Right cardiac atrium (tissue), 5 donors: ENCODE data around the gene COP1. TPM values are rescaled to one million over a fixed set of nuclear protein-coding genes. Genes with fewer than 3 reads are reported as not detected.
"Not testable (repeated sequence)": the region's sequence is repeated elsewhere in the genome, so short reads cannot be mapped to it uniquely, and the experiment has no call there.

ENCODE experiments used
- ATAC-seq, 2 donors: fragments of 200-7000 bp; cut with Tn5 transposase; one replicate each; pipeline versions ENCODE4 v1.8.0 to v1.9.1; 2020; ENCODE audit warnings: moderate library complexity in 2 of 2, mild to moderate bottlenecking in 1 of 2
- DNase-seq, 3 donors: peaks; one replicate each; pipeline ENCODE4 v3.0.0-alpha.2; 2020
- H3K27ac ChIP-seq: one replicate; pipeline ENCODE4 v1.5.1; 2013; ENCODE audit warnings: mild to moderate bottlenecking, low read length, control low read depth, moderate library complexity
- H3K27me3 ChIP-seq: one replicate; pipeline ENCODE4 v1.6.1; 2013; ENCODE audit not compliant: control insufficient read depth, insufficient read depth
- H3K4me1 ChIP-seq: one replicate; pipeline ENCODE4 v1.6.1; 2013; ENCODE audit warnings: low read length; ENCODE audit not compliant: control insufficient read depth, insufficient read depth
- H3K4me3 ChIP-seq: one replicate; pipeline ENCODE4 v1.5.1; 2013; ENCODE audit warnings: low read length, control low read depth
- H3K9me3 ChIP-seq: one replicate; pipeline ENCODE4 v1.6.1; 2013; ENCODE audit warnings: low read length; ENCODE audit not compliant: control insufficient read depth
- WGBS: extraction: QIAGEN DNeasy Blood & Tissue Kit; methylation state at CpG from one replicate; pipeline ENCODE4 v1.1.7; 2013; 5-methylcytosine and 5-hydroxymethylcytosine counted together
- intact Hi-C, 4 donors: fragments of 100-400 bp; cut with DNase I; formaldehyde crosslinking; loops; one replicate each; pipeline versions ENCODE4 v1.11.0 to v1.14.0; 2022 to 2023
- polyA plus RNA-seq: library from polyadenylated mRNA; stranded (reverse); fragments of 200-250 nt; gene quantifications from one replicate; pipeline ENCODE4 v1.2.3, GENCODE V29; 2013
- total RNA-seq, 4 donors: library from RNA; stranded (reverse); fragmentation: NEBNext Ultra II Directional; extraction: Animal tissue kit (Norgen Biotek cat#: 25700); gene quantifications; one replicate each; pipeline ENCODE4 v1.2.1, GENCODE V29; 2021
- donor health status: healthy with polysubstance abuse.
- donor health status: DM: no; HTN: yes; CAD: no.
- donor health status: DM: no; HTN: no; CAD: no.
- donor health status: DM: no; HTN: yes; CAD: no; lungs with severe emphysema.
- donor health status: DM: yes; HTN: yes; CAD: no.

Gene COP1
- total and polyA plus RNA-seq, 5 donors, result 23.1 to 26.0 (median 23.3) TPM

- Histone ChIP-seq H3K9me3 (no peaks in the 10 kb centered on the region), H3K27me3 (no peaks in the 10 kb centered on the region), H3K4me1 (no peaks in the 10 kb centered on the region), H3K27ac (no peak overlapping the region), H3K4me3 (no peak overlapping the region)
- intact Hi-C loops, result no loop called here
- DNase-seq (no peak), ATAC-seq (no peak)
Measured at GRCh38 chr1:176043537-176043936, 163.5 kb downstream of the COP1 start.

- WGBS, result 52% methylated on average over 2 of the region's 2 CpGs
- no peaks in the 10 kb centered on the region for H3K9me3 ChIP-seq
- H3K4me3 ChIP-seq, result no peak overlapping the region
- no peak overlapping the region for H3K27ac ChIP-seq
- H3K27me3 ChIP-seq, result no peaks in the 10 kb centered on the region
- no peaks in the 10 kb centered on the region for H3K4me1 ChIP-seq
- intact Hi-C loops, result no loop called here
- ATAC-seq, result no peak
- DNase-seq, result no peak
Measured at GRCh38 chr1:176033881-176034280, 173.2 kb downstream of the COP1 start.

- intact Hi-C loops, result no loop called here
- no peaks in the 10 kb centered on the region for H3K9me3 ChIP-seq
- H3K27me3 ChIP-seq, result no peaks in the 10 kb centered on the region
- no peak for ATAC-seq
- H3K4me1 ChIP-seq, result no peaks in the 10 kb centered on the region
- no peak overlapping the region for H3K27ac ChIP-seq
- H3K4me3 ChIP-seq, result no peak overlapping the region
- 82% methylated on average over 1 of the region's 1 CpG for WGBS
- no peak for DNase-seq
Measured at GRCh38 chr1:176033474-176033873, 173.6 kb downstream of the COP1 start.

GRCh38 chr1:176032040-176032645 lies 174.9 kb downstream of the COP1 start:
- Histone ChIP-seq H3K4me1 (no peaks in the 10 kb centered on the region), H3K9me3 (no peaks in the 10 kb centered on the region), H3K4me3 (no peak overlapping the region), H3K27me3 (no peaks in the 10 kb centered on the region), H3K27ac (no peak overlapping the region)
- intact Hi-C loops, result no loop called here
- ATAC-seq (no peak), DNase-seq (no peak)
- WGBS, result 94% methylated on average over 2 of the region's 2 CpGs

GRCh38 chr1:176029609-176030008 lies 177.5 kb downstream of the COP1 start:
- Histone ChIP-seq H3K27ac (no peak overlapping the region), H3K9me3 (no peaks in the 10 kb centered on the region), H3K27me3 (no peaks in the 10 kb centered on the region), H3K4me3 (no peak overlapping the region), H3K4me1 (no peaks in the 10 kb centered on the region)
- ATAC-seq (no peak), DNase-seq (no peak)
- 98% methylated on average over 2 of the region's 2 CpGs for WGBS
- intact Hi-C loops, result no loop called here

- intact Hi-C loops, result no loop called here
- no peak for ATAC-seq
Measured at GRCh38 chr1:176029155-176029554, 177.9 kb downstream of the COP1 start.

GRCh38 chr1:176027934-176028333 lies 179.2 kb downstream of the COP1 start:
- DNase-seq, intact Hi-C loops, H3K4me1 ChIP-seq, H3K4me3 ChIP-seq, H3K9me3 ChIP-seq, ATAC-seq, H3K27me3 ChIP-seq, H3K27ac ChIP-seq: not testable (repeated sequence)
- 87% methylated on average over 4 of the region's 4 CpGs for WGBS

More at GRCh38 chr1:176029155-176029554, 177.9 kb downstream of the COP1 start:
- no peak for DNase-seq
- Histone ChIP-seq H3K27ac (no peak overlapping the region), H3K4me1 (no peaks in the 10 kb centered on the region), H3K4me3 (no peak overlapping the region), H3K9me3 (no peaks in the 10 kb centered on the region), H3K27me3 (no peaks in the 10 kb centered on the region)

GRCh38 chr1:176022574-176022973 lies 184.5 kb downstream of the COP1 start:
- WGBS, result 75% methylated on average over 3 of the region's 3 CpGs
- ATAC-seq, result no peak
- DNase-seq, result no peak
- Histone ChIP-seq H3K4me1 (no peaks in the 10 kb centered on the region), H3K27me3 (no peaks in the 10 kb centered on the region), H3K4me3 (no peak overlapping the region), H3K27ac (no peak overlapping the region), H3K9me3 (no peaks in the 10 kb centered on the region)
- intact Hi-C loops, result no loop called here

GRCh38 chr1:176017722-176018121 lies 189.4 kb downstream of the COP1 start:
- Histone ChIP-seq H3K27me3 (no peaks in the 10 kb centered on the region), H3K27ac (no peak overlapping the region), H3K4me1 (no peaks in the 10 kb centered on the region), H3K4me3 (no peak overlapping the region), H3K9me3 (no peaks in the 10 kb centered on the region)
- ATAC-seq (no peak), DNase-seq (no peak)
- intact Hi-C loops, result no loop called here
- WGBS, result 92% methylated on average over 4 of the region's 4 CpGs

GRCh38 chr1:176009951-176010350 lies 197.1 kb downstream of the COP1 start:
- Histone ChIP-seq H3K4me3 (no peak overlapping the region), H3K9me3 (no peaks in the 10 kb centered on the region), H3K27me3 (no peaks in the 10 kb centered on the region), H3K27ac (no peak overlapping the region), H3K4me1 (no peaks in the 10 kb centered on the region)
- DNase-seq (no peak), ATAC-seq (no peak)
- WGBS, result over 99% methylated on average over 2 of the region's 2 CpGs
- intact Hi-C loops, result no loop called here

GRCh38 chr1:176007756-176008389 lies 199.2 kb downstream of the COP1 start:
- H3K27me3 ChIP-seq, H3K9me3 ChIP-seq, DNase-seq, ATAC-seq, H3K27ac ChIP-seq, H3K4me1 ChIP-seq, intact Hi-C loops, H3K4me3 ChIP-seq: not testable (repeated sequence)
- 99% methylated on average over 27 of the region's 28 CpGs for WGBS

- intact Hi-C loops, H3K27me3 ChIP-seq, ATAC-seq, H3K27ac ChIP-seq, H3K9me3 ChIP-seq, DNase-seq, H3K4me3 ChIP-seq, H3K4me1 ChIP-seq: not testable (repeated sequence)
- WGBS, result 100% methylated on average over 1 of the region's 1 CpG
Measured at GRCh38 chr1:175994660-175995059, 212.4 kb downstream of the COP1 start.
